ENCODE data around the gene ALG3. TPM values are rescaled to one million over a fixed set of nuclear protein-coding genes. Genes with fewer than 3 reads are reported as not detected.
"Not testable (repeated sequence)": the region's sequence is repeated elsewhere in the genome, so short reads cannot be mapped to it uniquely, and the experiment has no call there.

Gene ALG3
- total RNA-seq, 1 donor from 2014 or later = 33.8 TPM

GRCh38 chr3:184275961-184276910, 27.5 kb upstream of the ALG3 start, which contains the start of gene ECE2:
TSS of gene ECE2 (plus strand) at chr3:184276022. CDS start at chr3:184276154, 132 bp downstream.
- intact Hi-C loops (cut with DNase I) = no loop called here
- Histone ChIP-seq H3K27me3 (peaks cover 33% of the 10 kb centered on the region), H3K4me1 (no peaks in the 10 kb centered on the region), H3K9me3 (no peaks in the 10 kb centered on the region), H3K27ac (no peak within 1 kb of the TSS), H3K36me3 (no peaks in the 10 kb centered on the region), H3K4me3 (no peak within 1 kb of the TSS)
- peak; percentile 7 for ATAC-seq
- no peak for DNase-seq
- no peak for TF ChIP-seq CTCF (IDR thresholded peaks at IDR 0.05)

- no peaks in the 10 kb centered on the region for H3K4me1 ChIP-seq
- H3K27me3 ChIP-seq = peaks cover 34% of the 10 kb centered on the region
- no peaks in the 10 kb centered on the region for H3K36me3 ChIP-seq
- no peak for TF ChIP-seq CTCF (IDR thresholded peaks at IDR 0.05)
- H3K4me3 ChIP-seq = no peak overlapping the region
- no peaks in the 10 kb centered on the region for H3K9me3 ChIP-seq
- no peak for DNase-seq
- no peak overlapping the region for H3K27ac ChIP-seq
- intact Hi-C loops (cut with DNase I) = no loop called here
- ATAC-seq = no peak
These were observed 26.6 kb upstream of the ALG3 start for GRCh38 chr3:184275381-184275701.

GRCh38 chr3:184272269-184272668, 23.5 kb upstream of the ALG3 start:
- ATAC-seq = no peak
- H3K27me3 ChIP-seq = peaks cover 48% of the 10 kb centered on the region
- intact Hi-C loops (cut with DNase I) = no loop called here

GRCh38 chr3:184267249-184267648, 18.5 kb upstream of the ALG3 start:
- ATAC-seq; H3K36me3 ChIP-seq; H3K4me3 ChIP-seq; H3K4me1 ChIP-seq; intact Hi-C loops (cut with DNase I); H3K27ac ChIP-seq; DNase-seq; H3K9me3 ChIP-seq: not testable (repeated sequence)
- H3K27me3 ChIP-seq = peaks cover 57% of the 10 kb centered on the region

More at GRCh38 chr3:184272269-184272668, 23.5 kb upstream of the ALG3 start:
- Histone ChIP-seq H3K4me3 (no peak overlapping the region), H3K27ac (no peak overlapping the region), H3K36me3 (no peaks in the 10 kb centered on the region), H3K4me1 (no peaks in the 10 kb centered on the region), H3K9me3 (no peaks in the 10 kb centered on the region)
- DNase-seq = no peak
- no peak for TF ChIP-seq CTCF (IDR thresholded peaks at IDR 0.05)

GRCh38 chr3:184262764-184263179, 14.0 kb upstream of the ALG3 start:
- H3K4me3 ChIP-seq = no peak overlapping the region
- peaks cover 67% of the 10 kb centered on the region for H3K27me3 ChIP-seq

More at GRCh38 chr3:184262764-184263179, 14.0 kb upstream of the ALG3 start:
- ATAC-seq (no peak), DNase-seq (no peak)
- TF ChIP-seq CTCF (IDR thresholded peaks at IDR 0.05) = no peak
- Histone ChIP-seq H3K9me3 (no peaks in the 10 kb centered on the region), H3K36me3 (no peaks in the 10 kb centered on the region), H3K27ac (no peak overlapping the region), H3K4me1 (peaks cover 23% of the 10 kb centered on the region)
- intact Hi-C loops (cut with DNase I) = no loop called here

Data from upper lobe of right lung (tissue), 1 donor.